ENCODE data around the gene CFAP20DC. TPM values are rescaled to one million over a fixed set of nuclear protein-coding genes. Genes with fewer than 3 reads are reported as not detected.

CFAP20DC gene
- total RNA-seq, 1 donor from 2014 or later = 4.2 TPM

GRCh38 chr3:58725326-58725853 lies 324.4 kb downstream of the CFAP20DC start:
- Mint-ChIP-seq H3K9me3 (ENCODE audit: unreplicated experiment) (no peaks in the 10 kb centered on the region), H3K4me1 (ENCODE audit: unreplicated experiment) (no peaks in the 10 kb centered on the region), H3K4me3 (ENCODE audit: unreplicated experiment) (no peak overlapping the region), H3K27ac (ENCODE audit: unreplicated experiment) (no peak overlapping the region), H3K27me3 (ENCODE audit: unreplicated experiment) (no peaks in the 10 kb centered on the region), H3K36me3 (ENCODE audit: low read depth, unreplicated experiment) (peaks cover 6% of the 10 kb centered on the region)
- no peak for TF ChIP-seq CTCF (IDR thresholded peaks at IDR 0.05; ENCODE audit: unreplicated experiment)
- no peak for DNase-seq (ENCODE audit: low spot score)

GRCh38 chr3:58724336-58724735 lies 325.5 kb downstream of the CFAP20DC start:
- no peaks in the 10 kb centered on the region for H3K9me3 Mint-ChIP-seq (ENCODE audit: unreplicated experiment)
- no peak overlapping the region for H3K27ac Mint-ChIP-seq (ENCODE audit: unreplicated experiment)
- H3K4me1 Mint-ChIP-seq (ENCODE audit: unreplicated experiment) = no peaks in the 10 kb centered on the region
- H3K27me3 Mint-ChIP-seq (ENCODE audit: unreplicated experiment) = no peaks in the 10 kb centered on the region
- TF ChIP-seq CTCF (IDR thresholded peaks at IDR 0.05; ENCODE audit: unreplicated experiment) = no peak
- no peak overlapping the region for H3K4me3 Mint-ChIP-seq (ENCODE audit: unreplicated experiment)
- peaks cover 6% of the 10 kb centered on the region for H3K36me3 Mint-ChIP-seq (ENCODE audit: low read depth, unreplicated experiment)
- DNase-seq (ENCODE audit: low spot score) = no peak

GRCh38 chr3:58723173-58723572 lies 326.7 kb downstream of the CFAP20DC start:
- Mint-ChIP-seq H3K27ac (ENCODE audit: unreplicated experiment) (no peak overlapping the region), H3K4me1 (ENCODE audit: unreplicated experiment) (no peaks in the 10 kb centered on the region), H3K36me3 (ENCODE audit: low read depth, unreplicated experiment) (peaks cover 6% of the 10 kb centered on the region), H3K27me3 (ENCODE audit: unreplicated experiment) (no peaks in the 10 kb centered on the region), H3K4me3 (ENCODE audit: unreplicated experiment) (no peak overlapping the region), H3K9me3 (ENCODE audit: unreplicated experiment) (no peaks in the 10 kb centered on the region)
- no peak for DNase-seq (ENCODE audit: low spot score)
- TF ChIP-seq CTCF (IDR thresholded peaks at IDR 0.05; ENCODE audit: unreplicated experiment) = no peak

GRCh38 chr3:58722561-58722960 lies 327.3 kb downstream of the CFAP20DC start:
- H3K36me3 Mint-ChIP-seq (ENCODE audit: low read depth, unreplicated experiment) = peaks cover 6% of the 10 kb centered on the region
- no peak for DNase-seq (ENCODE audit: low spot score)
- no peaks in the 10 kb centered on the region for H3K4me1 Mint-ChIP-seq (ENCODE audit: unreplicated experiment)
- no peaks in the 10 kb centered on the region for H3K9me3 Mint-ChIP-seq (ENCODE audit: unreplicated experiment)
- TF ChIP-seq CTCF (IDR thresholded peaks at IDR 0.05; ENCODE audit: unreplicated experiment) = no peak
- H3K4me3 Mint-ChIP-seq (ENCODE audit: unreplicated experiment) = no peak overlapping the region
- no peaks in the 10 kb centered on the region for H3K27me3 Mint-ChIP-seq (ENCODE audit: unreplicated experiment)
- H3K27ac Mint-ChIP-seq (ENCODE audit: unreplicated experiment) = no peak overlapping the region

- no peak for DNase-seq (ENCODE audit: low spot score)
- no peak overlapping the region for H3K4me3 Mint-ChIP-seq (ENCODE audit: unreplicated experiment)
- H3K9me3 Mint-ChIP-seq (ENCODE audit: unreplicated experiment) = no peaks in the 10 kb centered on the region
- no peaks in the 10 kb centered on the region for H3K4me1 Mint-ChIP-seq (ENCODE audit: unreplicated experiment)
- H3K36me3 Mint-ChIP-seq (ENCODE audit: low read depth, unreplicated experiment) = no peaks in the 10 kb centered on the region
- TF ChIP-seq CTCF (IDR thresholded peaks at IDR 0.05; ENCODE audit: unreplicated experiment) = no peak
- H3K27ac Mint-ChIP-seq (ENCODE audit: unreplicated experiment) = no peak overlapping the region
- H3K27me3 Mint-ChIP-seq (ENCODE audit: unreplicated experiment) = peaks cover 1% of the 10 kb centered on the region
These were observed 329.3 kb downstream of the CFAP20DC start for GRCh38 chr3:58720526-58720925.
